Measurements from ENCODE around the gene PIK3R3.

PIK3R3 gene

GRCh38 chr1:46132529-46133180 is at the start of gene PIK3R3:
PIK3R3 (minus strand) TSS chr1:46132629; CDS start chr1:46131952, 677 bp downstream.
- peak; percentile 55 to 74 for DNase-seq (ENCODE audit: low read depth in 1 of 2, low spot score in 1 of 2)

DNA sequence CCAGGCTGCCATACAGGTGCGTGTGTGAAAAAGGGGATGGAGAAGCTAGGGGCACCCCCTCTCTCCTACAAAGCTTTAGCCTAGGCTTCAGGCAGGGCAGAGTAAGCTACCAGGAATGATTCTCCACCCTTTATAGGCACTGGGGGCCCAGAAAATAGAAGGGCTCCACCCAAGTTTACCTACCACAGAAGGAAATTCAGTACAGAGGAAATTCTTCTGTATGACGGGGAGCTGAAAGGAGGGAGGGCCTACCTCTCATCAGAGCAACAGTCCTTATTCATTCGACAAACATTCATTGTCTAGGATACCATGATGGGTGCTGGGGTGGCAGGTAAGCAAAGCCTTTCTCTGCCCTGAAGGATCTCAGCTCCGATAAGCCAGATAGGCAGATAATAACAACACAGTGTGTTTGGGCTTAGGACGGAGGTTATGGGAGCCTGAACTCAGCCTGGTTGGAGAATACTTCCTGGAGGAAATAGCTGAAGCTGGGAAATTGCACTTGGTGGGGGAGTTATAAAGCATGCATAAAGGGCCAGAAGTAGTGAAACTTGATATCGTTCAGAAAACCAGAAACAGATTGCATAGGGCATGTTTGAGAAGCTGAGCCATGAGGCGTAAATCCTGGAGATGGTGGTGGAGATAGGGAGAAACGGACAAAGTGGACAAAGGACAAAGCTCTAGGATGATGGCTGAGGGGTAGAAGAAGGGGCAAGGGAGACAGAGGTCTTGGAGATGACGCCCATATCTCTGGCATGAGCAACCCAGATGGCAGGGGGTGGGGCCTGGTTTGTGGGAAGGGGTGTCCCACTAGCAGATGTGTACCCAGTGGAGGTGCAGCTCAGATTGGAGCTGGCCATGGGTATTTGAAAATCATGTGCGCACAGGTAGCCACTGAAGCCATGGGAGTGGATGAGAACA is 49.2 kb upstream of the PIK3R3 start:
- no peak for DNase-seq (ENCODE audit: low read depth in 1 of 2, low spot score in 1 of 2)

GRCh38 chr1:46180082-46180616 is 47.7 kb upstream of the PIK3R3 start:
- no peak for DNase-seq (ENCODE audit: low read depth in 1 of 2, low spot score in 1 of 2)

DNA sequence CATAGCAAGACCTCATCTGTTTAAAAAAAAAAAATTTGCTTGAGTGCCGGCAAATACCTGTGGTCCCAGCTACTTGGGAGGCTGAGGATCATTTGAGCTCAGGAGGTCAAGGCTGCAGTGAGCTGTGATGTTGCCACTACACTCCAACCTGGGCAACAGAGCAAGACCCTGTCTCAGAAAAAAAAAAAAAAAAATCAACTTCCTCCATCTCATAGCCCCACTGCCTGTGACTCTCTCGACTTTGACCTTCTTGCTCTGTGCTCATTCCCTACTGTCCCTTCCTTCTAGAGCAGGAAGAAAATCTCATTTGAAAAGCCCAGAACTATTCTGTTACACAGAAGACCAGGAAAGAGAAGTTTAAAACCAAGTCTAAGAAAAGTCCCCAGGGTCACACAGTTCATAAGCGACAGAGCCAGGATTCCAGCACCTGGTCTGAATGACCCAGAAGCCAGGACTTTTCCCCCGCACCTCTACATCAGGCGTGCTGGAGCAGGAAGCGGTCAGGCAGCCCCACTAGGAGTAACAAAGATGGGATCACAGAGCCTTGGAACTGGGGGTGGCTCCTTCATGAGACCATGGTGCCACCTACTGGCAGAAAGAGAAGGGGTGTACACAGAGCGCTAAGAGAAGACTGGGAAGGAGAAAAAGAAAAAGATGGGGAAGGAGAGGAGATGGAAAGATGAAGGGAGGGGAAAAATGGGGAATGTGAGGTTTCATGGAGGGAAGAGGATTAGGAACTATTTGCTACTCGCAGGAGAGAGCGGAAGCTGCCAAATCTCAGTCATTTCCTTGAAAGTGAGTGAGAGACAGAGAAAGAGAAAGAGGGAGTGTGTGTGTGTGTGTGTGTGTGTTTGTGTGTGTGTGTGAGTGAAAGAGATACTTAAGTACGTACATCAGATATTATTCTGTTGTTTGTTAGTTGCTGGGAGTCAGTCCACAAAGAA is 47.0 kb upstream of the PIK3R3 start:
- DNase-seq (ENCODE audit: low read depth in 1 of 2, low spot score in 1 of 2) = peak; percentile 21 to 32

DNA sequence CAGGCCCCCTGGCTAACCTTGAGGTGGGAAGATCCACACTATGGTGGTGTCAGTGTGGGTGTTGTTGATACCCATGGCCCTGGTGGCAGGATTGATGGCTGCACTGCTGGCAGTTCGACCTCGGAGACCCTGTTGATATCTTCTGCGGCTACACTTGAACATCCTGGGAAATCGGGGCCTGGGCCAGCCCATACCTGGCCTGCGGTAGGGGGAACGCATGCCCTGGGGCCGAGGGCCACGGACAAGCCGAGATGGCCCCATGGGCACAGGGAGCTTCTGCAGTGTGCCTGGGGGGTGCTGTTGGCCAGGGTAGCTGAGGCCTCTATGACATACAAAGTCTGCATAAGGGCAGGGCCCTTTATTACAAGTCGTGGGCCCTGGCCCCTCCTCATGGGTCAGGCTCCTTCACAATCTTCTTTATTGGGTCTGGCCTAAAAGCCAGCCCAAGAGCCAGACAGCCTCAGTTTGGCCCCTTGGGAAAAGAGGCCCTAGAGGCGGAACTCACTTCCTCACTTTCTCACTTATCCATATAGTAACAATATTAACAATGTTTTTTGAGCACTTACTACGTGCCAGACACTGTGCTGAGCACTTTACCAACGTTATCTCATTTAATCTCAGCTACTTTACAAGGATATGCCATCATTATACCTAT is 43.9 kb upstream of the PIK3R3 start, which contains the start of gene P3R3URF:
TSS of gene P3R3URF (minus strand) at position 278 of the 655 bp plus-strand sequence. CDS start at position 261, 17 bp downstream.
- no peak for DNase-seq (ENCODE audit: low read depth in 1 of 2, low spot score in 1 of 2)

GRCh38 chr1:46175243-46175642 is 42.8 kb upstream of the PIK3R3 start:
- DNase-seq (ENCODE audit: low read depth in 1 of 2, low spot score in 1 of 2) = no peak

- DNase-seq (ENCODE audit: low read depth in 1 of 2, low spot score in 1 of 2) = no peak
Observed at GRCh38 chr1:46174448-46175231, 42.2 kb upstream of the PIK3R3 start, which contains the start of gene TSPAN1. TSPAN1 (plus strand) TSS chr1:46175087; CDS start chr1:46181108, 6,021 bp downstream.

DNA sequence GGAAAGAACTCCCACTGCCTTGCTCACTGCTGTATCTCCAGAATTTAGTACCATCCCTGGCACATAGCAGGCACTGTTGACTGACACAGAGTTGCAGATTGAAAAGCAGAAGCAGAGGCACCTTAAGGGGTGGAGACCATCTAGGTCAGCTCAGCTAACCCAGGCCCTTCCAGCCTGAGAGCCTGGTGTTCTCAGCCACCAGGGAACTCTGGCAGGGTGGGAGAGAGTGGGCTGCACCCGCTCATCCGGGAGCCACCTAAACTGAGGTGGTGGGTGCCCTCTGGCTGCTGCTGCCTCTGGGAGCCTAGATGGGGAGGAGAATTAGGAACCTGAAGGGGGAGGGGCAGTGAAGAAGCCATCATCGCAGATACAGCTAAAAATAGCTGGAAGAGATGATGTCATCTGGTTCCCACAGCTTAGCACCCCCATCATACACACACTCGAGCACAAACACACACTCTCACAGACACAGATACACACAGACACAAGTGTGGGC is 41.0 kb upstream of the PIK3R3 start:
- no peak for DNase-seq (ENCODE audit: low read depth in 1 of 2, low spot score in 1 of 2)

- no peak for DNase-seq (ENCODE audit: low read depth in 1 of 2, low spot score in 1 of 2)
Observed at GRCh38 chr1:46172321-46172720, 39.9 kb upstream of the PIK3R3 start.

DNA sequence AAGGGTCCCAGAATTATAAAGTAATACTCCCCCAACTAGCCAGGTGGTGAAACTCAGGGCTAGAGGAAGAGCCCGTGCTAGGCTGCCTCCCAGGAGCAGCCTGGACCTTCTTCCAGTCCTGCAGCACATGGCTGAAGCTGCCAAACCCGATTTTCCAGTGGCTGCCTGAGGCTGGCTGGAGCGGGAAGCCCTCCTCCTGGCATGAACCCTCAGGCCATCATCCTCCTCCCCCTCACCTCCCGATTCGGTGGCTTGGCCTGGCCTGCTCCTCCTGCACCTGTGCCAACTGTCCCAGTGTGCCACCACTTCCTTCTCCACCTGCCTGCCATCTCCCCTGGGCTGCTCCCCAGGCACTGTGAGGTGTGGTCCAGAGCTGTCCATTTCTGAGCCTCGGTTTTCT is 39.4 kb upstream of the PIK3R3 start:
- no peak for DNase-seq (ENCODE audit: low read depth in 1 of 2, low spot score in 1 of 2)

DNA sequence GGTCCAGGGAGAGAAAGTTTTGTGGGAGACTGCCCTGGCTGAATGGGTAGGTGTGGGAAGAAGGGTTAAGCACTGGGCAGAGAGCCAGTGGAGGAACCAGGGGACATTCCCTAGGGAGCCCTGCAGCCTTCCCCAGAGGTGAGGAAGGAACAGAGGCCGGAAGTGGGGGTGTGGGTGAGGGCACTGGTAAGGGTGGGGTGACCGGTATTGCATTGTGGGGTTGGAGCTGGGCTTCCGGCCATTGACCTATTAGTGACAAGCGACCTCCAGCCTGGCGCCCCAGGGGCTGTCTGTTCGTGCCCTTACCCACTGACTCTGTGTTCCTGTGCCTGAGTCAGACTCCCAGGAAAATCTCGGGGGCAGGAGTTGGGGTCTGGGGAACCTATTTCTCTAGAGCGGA is 38.9 kb upstream of the PIK3R3 start:
- DNase-seq (ENCODE audit: low read depth in 1 of 2, low spot score in 1 of 2) = no peak

GRCh38 chr1:46169811-46170454 is 37.5 kb upstream of the PIK3R3 start:
- DNase-seq (ENCODE audit: low read depth in 1 of 2, low spot score in 1 of 2) = no peak

DNA sequence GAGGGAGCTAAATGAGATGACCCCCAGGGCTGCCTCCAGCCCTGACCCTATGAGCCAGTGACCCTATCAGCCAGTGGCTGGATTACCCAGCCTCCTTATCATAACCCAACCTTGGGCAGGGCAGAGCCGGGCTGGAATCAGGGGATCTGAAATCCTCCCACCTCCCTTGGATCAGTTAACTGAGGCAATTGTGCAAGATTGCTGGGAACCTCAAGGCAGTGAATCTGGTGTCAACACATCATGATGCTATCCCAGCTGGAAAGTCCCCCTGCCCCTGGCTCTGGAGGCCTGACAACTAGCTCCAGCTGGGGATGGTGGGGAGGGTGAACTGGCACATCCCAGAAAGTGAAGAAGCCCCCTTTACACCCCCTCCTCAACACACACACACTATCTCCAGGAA is 36.0 kb upstream of the PIK3R3 start:
- DNase-seq (ENCODE audit: low read depth in 1 of 2, low spot score in 1 of 2) = no peak

DNA sequence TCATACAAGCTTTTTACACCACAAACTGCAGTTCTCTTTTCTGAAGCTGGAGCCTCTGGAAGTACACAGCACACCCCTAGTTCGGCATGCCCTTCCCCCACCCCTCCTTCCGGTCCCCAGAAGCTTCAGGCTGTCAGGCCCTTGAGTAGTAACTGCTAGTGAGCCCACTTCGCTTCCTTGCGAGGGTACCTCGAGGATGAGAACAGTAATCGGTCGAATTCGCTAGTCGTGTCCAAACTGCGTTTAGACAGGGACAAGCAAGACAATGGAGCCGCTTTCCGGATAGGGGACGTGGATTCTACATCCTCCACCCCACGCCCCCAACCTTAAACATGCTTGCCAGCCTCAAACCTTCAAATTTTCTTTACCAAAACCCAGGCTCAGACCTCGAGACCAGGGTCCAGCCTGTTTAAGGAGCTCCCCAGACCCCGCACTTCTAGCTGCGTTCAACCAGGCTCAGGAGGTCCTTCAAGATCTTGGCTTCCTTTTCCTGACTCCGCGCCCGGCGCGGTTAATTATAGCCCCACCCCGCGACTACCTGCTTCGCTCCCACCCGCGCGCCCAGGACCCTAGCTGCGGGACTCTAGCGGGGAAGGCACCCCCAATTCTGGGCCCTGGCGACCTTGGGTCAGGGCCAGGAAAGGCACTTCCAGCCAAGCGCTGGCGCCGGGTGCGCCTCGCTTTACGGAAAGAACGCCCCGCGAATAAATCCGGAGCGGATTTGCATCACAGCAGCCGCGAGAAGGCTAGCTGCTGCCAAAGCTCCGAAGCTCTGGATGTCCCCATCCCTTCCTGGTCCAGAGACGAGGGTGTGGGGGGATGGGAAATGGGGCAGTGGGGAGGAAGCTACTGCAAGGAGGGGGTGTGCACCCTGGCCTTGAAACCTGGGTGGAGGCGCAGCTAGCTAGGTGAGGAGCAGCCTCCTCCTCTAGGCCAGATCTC is 34.4 kb upstream of the PIK3R3 start:
- DNase-seq (ENCODE audit: low read depth in 1 of 2, low spot score in 1 of 2) = peak; percentile 7 to 26

- no peak for DNase-seq (ENCODE audit: low read depth in 1 of 2, low spot score in 1 of 2)
Observed at GRCh38 chr1:46160212-46160611, 27.8 kb upstream of the PIK3R3 start.

- DNase-seq (ENCODE audit: low read depth in 1 of 2, low spot score in 1 of 2) = no peak
Observed at GRCh38 chr1:46159516-46159915, 27.1 kb upstream of the PIK3R3 start.

Data from stimulated activated CD4-positive, alpha-beta T cell treated with anti-CD3 and anti-CD28 coated beads, Interleukin-15, amount 100 ng/mL, for 1 hour (primary cell).